Thyroid gland (tissue), 4 donors: Measurements from ENCODE around the gene C1orf232. TPM values are rescaled to one million over a fixed set of nuclear protein-coding genes. Genes with fewer than 3 reads are reported as not detected.

ENCODE experiments used
- DNase-seq, 2 donors: peaks; one replicate each; pipeline ENCODE4 v3.0.0-alpha.2; 2019
- H3K27ac ChIP-seq, 3 donors: fragments of 200-600 bp; sonication (generic); 1 replicate in 2 of 3; 2 replicates in 1 of 3; pipeline ENCODE4 v1.5.1; 2016 to 2019; ENCODE audit warnings: mild to moderate bottlenecking in 1 of 3, moderate library complexity in 1 of 3
- H3K27me3 ChIP-seq: fragments of 200-600 bp; sonication (generic); one replicate; pipeline ENCODE4 v1.5.1; 2019
- H3K36me3 ChIP-seq, 2 donors: fragments of 200-600 bp; sonication (generic); one replicate each; pipeline ENCODE4 v1.5.1; 2016 to 2019
- H3K4me1 ChIP-seq, 2 donors: fragments of 200-600 bp; sonication (generic); one replicate each; pipeline ENCODE4 v1.5.1; 2017 to 2019
- H3K4me3 ChIP-seq, 3 donors: fragments of 200-600 bp; sonication (generic); replicated peaks in 1 of 3; 1 replicate in 2 of 3; 2 replicates in 1 of 3; pipeline ENCODE4 v1.5.1; 2016; ENCODE audit warnings: mild to moderate bottlenecking in 1 of 3
- H3K9me3 ChIP-seq: fragments of 200-600 bp; sonication (generic); one replicate; pipeline ENCODE4 v1.5.1; 2017
- POLR2A ChIP-seq, 2 donors: fragments of 450-650 bp; IDR thresholded peaks; one replicate each; pipeline ENCODE4 v1.6.1; 2017; ENCODE audit warnings: antibody characterized with exemption in 2 of 2, mild to moderate bottlenecking in 2 of 2, moderate library complexity in 1 of 2
- WGBS, 2 donors: methylation state at CpG; one replicate each; pipeline ENCODE4 v1.1.5; 2017; 5-methylcytosine and 5-hydroxymethylcytosine counted together
- intact Hi-C: fragments of 100-400 bp; cut with DNase I; formaldehyde crosslinking; loops from one replicate; pipeline ENCODE4 v1.15.1; 2023
- total RNA-seq, 4 donors: library from RNA; depleted of rRNA; stranded (reverse); fragments of >200 nt; gene quantifications; one replicate each; pipeline ENCODE4 v1.2.3, GENCODE V29; 2016
- TF ChIP-seq, protein P1 (sequence below), 6 experiments: fragments of 200-600 bp in 3 of 6; fragments of 450-650 bp in 3 of 6; sonication (generic) in 3 of 6; IDR thresholded peaks; one replicate each; pipeline ENCODE4 v1.5.1; 2016 to 2019; ENCODE audit warnings: antibody characterized with exemption in 6 of 6, mild to moderate bottlenecking in 2 of 6, inconsistent platforms in 1 of 6, moderate library complexity in 1 of 6

The C1orf232 gene
- total RNA-seq, 4 donors from 2014 or later: not detected

DNA sequence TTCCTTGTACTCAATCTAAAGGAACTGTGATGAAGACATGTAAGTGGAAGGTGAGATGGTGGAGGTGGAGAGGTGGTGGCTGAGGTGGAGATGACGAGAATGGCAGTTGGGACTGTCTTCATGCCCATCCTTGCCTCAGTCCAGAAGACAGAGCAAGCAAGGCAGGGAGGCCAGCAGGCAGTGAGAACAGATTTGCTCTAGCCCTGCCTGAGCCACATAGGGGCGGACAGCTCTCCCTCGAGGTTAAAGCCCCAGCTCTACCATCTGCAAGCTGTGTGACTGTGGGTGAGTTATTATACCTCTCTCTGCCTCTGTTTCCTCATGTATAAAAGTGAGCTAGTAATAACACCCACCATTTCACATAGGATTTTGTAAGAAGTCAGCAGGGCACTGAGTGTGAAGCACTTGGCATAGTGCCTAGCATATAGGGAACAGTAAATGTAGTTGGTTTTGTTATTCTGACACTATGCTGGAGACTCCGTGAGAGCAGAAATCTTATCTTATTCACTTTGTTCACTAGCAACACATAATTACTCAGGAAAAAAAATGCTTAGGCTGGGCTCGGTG lies 14.7 kb downstream of the C1orf232 start:
- 60 to 63% methylated on average over 5 of the region's 5 CpGs for WGBS, 2 donors
- Histone ChIP-seq H3K36me3 (no peaks in the 10 kb centered on the region), H3K4me1 (no peaks in the 10 kb centered on the region), H3K27me3 (no peaks in the 10 kb centered on the region), H3K27ac (no peak overlapping the region), H3K9me3 (no peaks in the 10 kb centered on the region), H3K4me3 (no peak overlapping the region)
- DNase-seq: no peak
- intact Hi-C loops: loop anchor here (10.0 kb wide), 1 partner anchor 259 kb away; no protein-coding TSS in a partner anchor
- TF ChIP-seq POLR2A (IDR thresholded peaks at IDR 0.05): no peak
- TF ChIP-seq, protein P1, sequence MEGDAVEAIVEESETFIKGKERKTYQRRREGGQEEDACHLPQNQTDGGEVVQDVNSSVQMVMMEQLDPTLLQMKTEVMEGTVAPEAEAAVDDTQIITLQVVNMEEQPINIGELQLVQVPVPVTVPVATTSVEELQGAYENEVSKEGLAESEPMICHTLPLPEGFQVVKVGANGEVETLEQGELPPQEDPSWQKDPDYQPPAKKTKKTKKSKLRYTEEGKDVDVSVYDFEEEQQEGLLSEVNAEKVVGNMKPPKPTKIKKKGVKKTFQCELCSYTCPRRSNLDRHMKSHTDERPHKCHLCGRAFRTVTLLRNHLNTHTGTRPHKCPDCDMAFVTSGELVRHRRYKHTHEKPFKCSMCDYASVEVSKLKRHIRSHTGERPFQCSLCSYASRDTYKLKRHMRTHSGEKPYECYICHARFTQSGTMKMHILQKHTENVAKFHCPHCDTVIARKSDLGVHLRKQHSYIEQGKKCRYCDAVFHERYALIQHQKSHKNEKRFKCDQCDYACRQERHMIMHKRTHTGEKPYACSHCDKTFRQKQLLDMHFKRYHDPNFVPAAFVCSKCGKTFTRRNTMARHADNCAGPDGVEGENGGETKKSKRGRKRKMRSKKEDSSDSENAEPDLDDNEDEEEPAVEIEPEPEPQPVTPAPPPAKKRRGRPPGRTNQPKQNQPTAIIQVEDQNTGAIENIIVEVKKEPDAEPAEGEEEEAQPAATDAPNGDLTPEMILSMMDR (IDR thresholded peaks at IDR 0.05): no peak

DNA sequence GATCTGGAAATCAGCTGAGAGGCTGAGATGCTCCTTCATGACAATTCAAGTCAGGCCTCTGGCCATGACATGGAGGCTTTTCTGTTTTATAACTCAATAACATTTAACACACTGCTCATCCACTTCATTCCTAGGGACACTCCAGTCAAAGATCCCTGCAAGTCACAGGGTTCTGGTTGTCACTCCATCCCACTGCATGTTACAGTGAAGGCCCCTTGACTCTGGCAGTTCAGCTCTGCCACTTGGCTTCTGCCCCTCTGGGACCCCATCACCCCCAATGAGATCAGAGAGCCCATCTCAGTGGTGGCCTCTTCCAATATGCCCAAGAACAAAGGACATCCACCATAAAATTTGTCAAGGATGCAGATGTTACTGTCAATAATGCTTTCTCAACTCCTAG lies 19.9 kb downstream of the C1orf232 start:
- Histone ChIP-seq H3K4me1 (no peaks in the 10 kb centered on the region), H3K4me3 (no peak overlapping the region), H3K27ac (no peak overlapping the region), H3K36me3 (no peaks in the 10 kb centered on the region), H3K9me3 (no peaks in the 10 kb centered on the region), H3K27me3 (no peaks in the 10 kb centered on the region)
- TF ChIP-seq, protein P1 (IDR thresholded peaks at IDR 0.05): no peak
- TF ChIP-seq POLR2A (IDR thresholded peaks at IDR 0.05): no peak
- intact Hi-C loops: loop anchor here (10.0 kb wide), 1 partner anchor 114 kb away; no protein-coding TSS in a partner anchor
- DNase-seq: no peak

DNA sequence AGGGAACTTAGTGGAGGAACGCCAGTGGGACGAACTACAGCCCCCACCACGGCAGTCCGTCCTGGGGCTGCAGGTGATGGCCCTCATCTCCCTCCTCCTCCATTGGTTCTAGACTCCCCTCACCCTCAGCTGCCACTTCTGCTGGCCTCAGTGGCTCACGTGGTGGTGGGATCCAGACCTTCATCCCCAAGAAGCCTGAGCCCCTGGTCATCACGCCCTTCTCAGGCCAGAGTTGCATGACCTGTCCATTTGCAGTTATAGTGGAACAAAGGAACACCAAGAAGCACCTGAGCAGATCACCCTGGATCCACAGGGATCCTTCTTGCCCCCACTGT lies 22.8 kb downstream of the C1orf232 start:
- no peak overlapping the region for H3K4me3 ChIP-seq
- H3K27ac ChIP-seq: no peak overlapping the region
- TF ChIP-seq POLR2A (IDR thresholded peaks at IDR 0.05): no peak
- no peaks in the 10 kb centered on the region for H3K4me1 ChIP-seq
- no peak for DNase-seq
- no peaks in the 10 kb centered on the region for H3K27me3 ChIP-seq
- 35 to 53% methylated on average over 6 of the region's 6 CpGs for WGBS, 2 donors
- H3K9me3 ChIP-seq: no peaks in the 10 kb centered on the region
- intact Hi-C loops: loop anchor here (2.0 to 10.0 kb wide), 2 partner anchors 41 to 111 kb away; no protein-coding TSS in a partner anchor
- H3K36me3 ChIP-seq: no peaks in the 10 kb centered on the region

DNA sequence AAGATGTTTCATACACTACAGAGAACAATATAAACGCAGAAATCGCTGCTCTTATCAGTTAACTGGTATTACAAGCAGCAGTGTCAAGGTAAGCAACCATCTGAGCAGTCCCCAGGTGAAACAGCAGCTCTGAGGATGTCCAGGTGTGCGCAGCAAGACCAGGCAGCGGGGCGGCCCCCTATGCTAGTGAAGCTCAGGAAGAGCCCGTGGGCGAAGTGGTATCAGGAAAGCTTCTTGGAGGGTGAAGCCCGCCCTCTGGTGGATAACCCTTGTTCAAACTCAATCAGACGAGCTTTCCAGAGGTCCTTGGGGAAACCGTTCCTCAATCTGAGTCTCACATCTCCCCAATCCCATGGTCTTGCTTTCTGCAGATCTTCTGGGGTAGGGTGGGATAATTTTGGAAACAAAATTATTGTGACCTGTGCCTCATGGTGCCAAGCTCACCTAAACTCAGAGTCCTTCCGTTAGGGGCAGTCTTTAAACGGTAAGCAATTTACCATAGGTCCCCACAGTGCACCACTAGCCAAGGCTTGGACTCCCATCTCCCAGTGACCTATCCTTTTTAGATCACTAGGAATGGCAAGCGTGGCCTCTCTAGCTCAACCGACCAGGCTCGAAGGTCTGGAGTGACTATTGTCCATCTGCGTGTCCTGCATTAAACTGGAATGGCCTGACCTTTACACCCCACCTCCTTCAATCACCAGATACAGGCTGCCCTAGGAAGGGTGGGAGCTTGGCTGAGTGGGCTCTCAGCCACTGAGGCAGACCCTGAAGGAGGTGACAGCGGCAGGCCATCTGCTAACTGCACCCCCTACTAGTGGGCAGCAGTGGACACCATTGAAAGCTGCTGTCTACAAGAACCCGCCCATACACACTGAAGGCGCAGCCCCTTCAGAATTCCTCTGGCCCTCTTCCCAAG lies 23.5 kb downstream of the C1orf232 start:
- H3K27me3 ChIP-seq: no peaks in the 10 kb centered on the region
- H3K4me3 ChIP-seq: no peak overlapping the region
- 26 to 28% methylated on average over 12 to 19 of the region's 19 CpGs for WGBS, 2 donors
- H3K9me3 ChIP-seq: no peaks in the 10 kb centered on the region
- intact Hi-C loops: loop anchor here (2.0 to 10.0 kb wide), 2 partner anchors 40 to 110 kb away; no protein-coding TSS in a partner anchor
- no peaks in the 10 kb centered on the region for H3K36me3 ChIP-seq
- H3K27ac ChIP-seq: no peak overlapping the region
- no peak for TF ChIP-seq POLR2A (IDR thresholded peaks at IDR 0.05)
- TF ChIP-seq, protein P1 (IDR thresholded peaks at IDR 0.05): peak; percentile 39 to 86 (median 72)
- peak; percentile 88 to 89 for DNase-seq
- H3K4me1 ChIP-seq: peaks cover 4 to 6% of the 10 kb centered on the region in 2 donors

DNA sequence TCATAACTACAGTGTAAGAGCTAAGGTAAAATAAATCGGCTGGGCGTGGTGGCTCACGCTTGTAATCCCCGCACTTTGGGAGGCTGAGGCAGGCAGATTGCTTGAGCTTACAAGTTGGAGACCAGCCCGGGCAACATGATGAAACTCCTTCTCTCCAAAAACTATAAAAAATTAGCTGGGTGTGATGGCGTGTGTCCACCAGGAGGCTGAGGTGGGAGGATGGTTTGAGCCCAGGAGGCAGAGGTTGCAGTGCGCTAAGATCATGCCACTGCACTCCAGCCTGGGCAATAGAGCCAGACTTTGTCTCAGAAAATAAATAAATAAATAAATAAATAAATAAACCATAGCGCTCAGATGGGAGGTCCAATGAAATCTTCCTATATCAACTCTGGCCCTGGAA lies 26.6 kb downstream of the C1orf232 start:
- H3K36me3 ChIP-seq: no peaks in the 10 kb centered on the region
- no peak overlapping the region for H3K4me3 ChIP-seq
- DNase-seq: no peak
- H3K27me3 ChIP-seq: no peaks in the 10 kb centered on the region
- H3K27ac ChIP-seq: no peak overlapping the region
- TF ChIP-seq, protein P1 (IDR thresholded peaks at IDR 0.05): no peak
- TF ChIP-seq POLR2A (IDR thresholded peaks at IDR 0.05): no peak
- WGBS, 2 donors: 89 to 92% methylated on average over 8 of the region's 8 CpGs
- H3K9me3 ChIP-seq: no peaks in the 10 kb centered on the region
- intact Hi-C loops: loop anchor here (10.0 kb wide), 1 partner anchor 107 kb away; no protein-coding TSS in a partner anchor
- H3K4me1 ChIP-seq: peaks cover 23 to 25% of the 10 kb centered on the region in 2 donors
